Esophagus squamous epithelium (tissue), 5 donors: ENCODE measurements around the gene SIRPA. TPM values are rescaled to one million over a fixed set of nuclear protein-coding genes. Genes with fewer than 3 reads are reported as not detected.

Experiments used
- DNase-seq: peaks from one replicate; lab custom pipeline; 2025; lab: John Stamatoyannopoulos, UW
- H3K27ac ChIP-seq, 4 donors: fragments of 200-600 bp; sonication (generic); one replicate each; pipeline ENCODE4 v1.5.1; 2016 to 2019; ENCODE audit warnings: mild to moderate bottlenecking in 1 of 4
- H3K27me3 ChIP-seq, 4 donors: fragments of 200-600 bp; sonication (generic); 1 replicate in 3 of 4; 2 replicates in 1 of 4; pipeline versions ENCODE4 v1.5.1 to v1.6.0; 2017 to 2021; ENCODE audit warnings: antibody characterized with exemption in 1 of 4
- H3K36me3 ChIP-seq, 3 donors: fragments of 200-600 bp; sonication (generic); one replicate each; pipeline ENCODE4 v1.5.1; 2016 to 2019
- H3K4me1 ChIP-seq, 3 donors: fragments of 200-600 bp; sonication (generic); one replicate each; pipeline ENCODE4 v1.5.1; 2017 to 2019
- H3K4me3 ChIP-seq, 4 donors: fragments of 200-600 bp; sonication (generic); 1 replicate in 3 of 4; 2 replicates in 1 of 4; pipeline ENCODE4 v1.5.1; 2016 to 2019; ENCODE audit warnings: mild to moderate bottlenecking in 2 of 4, moderate library complexity in 1 of 4
- H3K9me3 ChIP-seq, 3 donors: fragments of 200-600 bp; sonication (generic); one replicate each; pipeline ENCODE4 v1.5.1; 2016 to 2019
- CTCF ChIP-seq, 6 experiments: fragments of 450-650 bp in 4 of 6; fragments of 200-600 bp in 2 of 6; sonication (generic) in 2 of 6; IDR thresholded peaks; one replicate each; pipeline ENCODE4 v1.5.1; 2016 to 2019; ENCODE audit warnings: antibody characterized with exemption in 6 of 6, mild to moderate bottlenecking in 4 of 6, moderate library complexity in 4 of 6
- POLR2A ChIP-seq, 4 donors: fragments of 450-650 bp; IDR thresholded peaks; one replicate each; pipeline ENCODE4 v1.6.1; 2017; ENCODE audit warnings: antibody characterized with exemption in 4 of 4, mild to moderate bottlenecking in 4 of 4, moderate library complexity in 3 of 4
- WGBS, 2 donors: methylation state at CpG; one replicate each; pipeline ENCODE4 v1.1.5; 2018; 5-methylcytosine and 5-hydroxymethylcytosine counted together
- intact Hi-C: fragments of 100-400 bp; cut with DNase I; formaldehyde crosslinking; loops from one replicate; pipeline ENCODE4 v1.15.0; 2022
- total RNA-seq, 4 donors: library from RNA; depleted of rRNA; stranded (reverse); fragments of >200 nt; gene quantifications; one replicate each; pipeline ENCODE4 v1.1.0, GENCODE V29; 2016
- donor health status: DM: yes; HTN: yes; CAD: no.

SIRPA gene
- total RNA-seq, 4 donors from 2014 or later, result 9.3 to 23.4 (median 20.1) TPM

GRCh38 chr20:1926237-1926636 lies 31.0 kb downstream of the SIRPA start:
- intact Hi-C loops, result no loop called here
- WGBS, 2 donors, result no CpG with 5 or more reads among the region's 5 CpGs
- no peak for DNase-seq
- H3K4me3 ChIP-seq, result no peak overlapping the region
- TF ChIP-seq CTCF (IDR thresholded peaks at IDR 0.05) (no peak), POLR2A (IDR thresholded peaks at IDR 0.05) (no peak)
- H3K9me3 ChIP-seq, result no peaks in the 10 kb centered on the region
- peaks cover 0 to 6% (median 0%) of the 10 kb centered on the region in 3 donors for H3K4me1 ChIP-seq
- peaks cover 0 to 44% (median 6%) of the 10 kb centered on the region in 3 donors for H3K36me3 ChIP-seq
- no peaks in the 10 kb centered on the region for H3K27me3 ChIP-seq
- no peak overlapping the region for H3K27ac ChIP-seq

GRCh38 chr20:1927217-1927616 lies 32.0 kb downstream of the SIRPA start:
- Histone ChIP-seq H3K4me1 (peaks cover 0 to 6% (median 0%) of the 10 kb centered on the region in 3 donors), H3K27ac (no peak overlapping the region), H3K36me3 (peaks cover 0 to 39% (median 6%) of the 10 kb centered on the region in 3 donors), H3K9me3 (no peaks in the 10 kb centered on the region), H3K27me3 (no peaks in the 10 kb centered on the region), H3K4me3 (no peak overlapping the region)
- no peak for DNase-seq
- intact Hi-C loops, result no loop called here
- WGBS, 2 donors, result 59 to 82% methylated on average over 6 of the region's 8 CpGs
- TF ChIP-seq CTCF (IDR thresholded peaks at IDR 0.05), result no peak
- TF ChIP-seq POLR2A (IDR thresholded peaks at IDR 0.05), result no peak

GRCh38 chr20:1928154-1928553 lies 32.9 kb downstream of the SIRPA start:
- no peak for DNase-seq
- peaks cover 0 to 8% (median under 1%) of the 10 kb centered on the region in 3 donors for H3K4me1 ChIP-seq
- no peak overlapping the region for H3K27ac ChIP-seq
- peaks cover 0 to 29% (median 6%) of the 10 kb centered on the region in 3 donors for H3K36me3 ChIP-seq
- H3K27me3 ChIP-seq, result no peaks in the 10 kb centered on the region
- intact Hi-C loops, result no loop called here
- no peak for TF ChIP-seq CTCF (IDR thresholded peaks at IDR 0.05)
- TF ChIP-seq POLR2A (IDR thresholded peaks at IDR 0.05), result no peak
- WGBS, 2 donors, result 85 to 88% methylated on average over 9 to 10 of the region's 10 CpGs
- no peaks in the 10 kb centered on the region for H3K9me3 ChIP-seq
- no peak overlapping the region for H3K4me3 ChIP-seq

- TF ChIP-seq CTCF (IDR thresholded peaks at IDR 0.05) (no peak), POLR2A (IDR thresholded peaks at IDR 0.05) (no peak)
- Histone ChIP-seq H3K4me3 (no peak overlapping the region), H3K4me1 (peaks cover 6 to 14% (median 7%) of the 10 kb centered on the region in 3 donors), H3K27me3 (no peaks in the 10 kb centered on the region), H3K9me3 (no peaks in the 10 kb centered on the region), H3K36me3 (peaks cover 0 to 29% (median 6%) of the 10 kb centered on the region in 3 donors), H3K27ac (no peak overlapping the region)
- intact Hi-C loops, result no loop called here
- DNase-seq, result no peak
- 79 to 85% methylated on average over 7 of the region's 7 CpGs for WGBS, 2 donors
These were observed 33.6 kb downstream of the SIRPA start for GRCh38 chr20:1928782-1929181.

- no peak for DNase-seq
- WGBS, 2 donors, result 45 to 65% methylated on average over 3 of the region's 3 CpGs
- Histone ChIP-seq H3K4me3 (no peak overlapping the region), H3K27me3 (no peaks in the 10 kb centered on the region), H3K4me1 (peaks cover 7 to 21% (median 10%) of the 10 kb centered on the region in 3 donors), H3K36me3 (peaks cover 0 to 29% (median 6%) of the 10 kb centered on the region in 3 donors), H3K9me3 (no peaks in the 10 kb centered on the region), H3K27ac (no peak overlapping the region)
- intact Hi-C loops, result no loop called here
- TF ChIP-seq CTCF (IDR thresholded peaks at IDR 0.05), result no peak
- no peak for TF ChIP-seq POLR2A (IDR thresholded peaks at IDR 0.05)
These were observed 34.3 kb downstream of the SIRPA start for GRCh38 chr20:1929460-1929859.
